ENCODE measurements around the gene KRT76.

The KRT76 gene

GRCh38 chr12:52728374-52728773 is 48.8 kb downstream of the KRT76 start:
- no peak for DNase-seq

GRCh38 chr12:52727037-52727436 is 50.1 kb downstream of the KRT76 start:
- DNase-seq: no peak

- no peak for DNase-seq
These were observed 50.7 kb downstream of the KRT76 start for GRCh38 chr12:52726451-52726850.

- DNase-seq: no peak
These were observed 52.8 kb downstream of the KRT76 start for GRCh38 chr12:52724384-52724783.

- DNase-seq: no peak
These were observed 54.5 kb downstream of the KRT76 start for GRCh38 chr12:52722680-52723079.

GRCh38 chr12:52721838-52722470 is 55.2 kb downstream of the KRT76 start:
- no peak for DNase-seq

GRCh38 chr12:52720365-52720886 is 56.7 kb downstream of the KRT76 start:
- DNase-seq: no peak
